Natural killer cell (primary cell): ENCODE results near the gene RAB27A. TPM values are rescaled to one million over a fixed set of nuclear protein-coding genes. Genes with fewer than 3 reads are reported as not detected.

Experiments
- total RNA-seq, 4 donors: library from RNA; stranded (reverse); fragments of 120-200 nt in 1 of 4; gene quantifications; one replicate each; pipeline versions ENCODE4 v1.2.3 to v1.2.4, GENCODE V29; 2013 to 2022

The RAB27A gene
- total RNA-seq, 3 donors from 2014 or later (not counting 1 experiment from before 2014, with no cell fraction given): 90.0 to 111 (median 98.1) TPM

Other genes with a start within 250 kb of the RAB27A start
- gene RSL24D1, start 92.9 kb downstream of the RAB27A start, total RNA-seq: 100 to 1,000 TPM in 2 of 3 donors, 10 to 100 TPM in 1; 97.4 to 102 (median 102) TPM
- 10 to 100 TPM in 1 of 3 donors, 1 to 10 TPM in 2; 7.7 to 10.9 (median 9.3) TPM for gene PIGBOS1, start 29.3 kb upstream of the RAB27A start, total RNA-seq
- 10 to 100 TPM; 24.9 to 33.5 (median 26.1) TPM for gene PIGB, start 29.4 kb upstream of the RAB27A start, total RNA-seq
- 10 to 100 TPM; 41.6 to 53.6 (median 43.8) TPM for gene CCPG1, start 118.5 kb upstream of the RAB27A start, total RNA-seq
- gene PIERCE2, start 118.7 kb upstream of the RAB27A start, total RNA-seq: under 1 TPM in 2 of 3 donors, not detected in 1; 0.47 to 0.53 TPM
- gene DNAAF4, start 218.4 kb upstream of the RAB27A start, total RNA-seq: not detected